Ovary (tissue), 9 donors: Measurements from ENCODE around the gene GCK. TPM values are rescaled to one million over a fixed set of nuclear protein-coding genes. Genes with fewer than 3 reads are reported as not detected.

Experiments
- DNase-seq, 5 donors: peaks; one replicate each; pipeline ENCODE4 v3.0.0-alpha.2; 2019 to 2020
- H3K27ac ChIP-seq, 2 donors: fragments of 200-600 bp; one replicate each; pipeline versions ENCODE4 v1.5.1 to v1.8.0; 2019 to 2022
- H3K27me3 ChIP-seq: fragments of 200-600 bp; one replicate; pipeline ENCODE4 v1.8.0; 2022
- H3K36me3 ChIP-seq: fragments of 200-600 bp; sonication (generic); one replicate; pipeline ENCODE4 v1.5.1; 2019
- H3K4me1 ChIP-seq: one replicate; pipeline ENCODE4 v1.8.1; 2013; ENCODE audit warnings: mild to moderate bottlenecking, moderate library complexity; ENCODE audit not compliant: insufficient read depth
- H3K4me3 ChIP-seq: fragments of 200-600 bp; sonication (generic); one replicate; pipeline ENCODE4 v1.5.1; 2017
- H3K9me3 ChIP-seq, 2 donors: fragments of 200-600 bp in 1 of 2; sonication (generic) in 1 of 2; one replicate each; pipeline versions ENCODE4 v1.5.1 to v1.8.1; 2013 to 2019; ENCODE audit warnings: mild to moderate bottlenecking in 1 of 2, moderate library complexity in 1 of 2
- CTCF ChIP-seq, 3 donors: fragments of 450-650 bp in 2 of 3; fragments of 200-600 bp in 1 of 3; IDR thresholded peaks; one replicate each; pipeline versions ENCODE4 v1.5.1 to v1.8.0; 2016 to 2022; ENCODE audit warnings: antibody characterized with exemption in 3 of 3, mild to moderate bottlenecking in 1 of 3
- EP300 ChIP-seq: sonication (generic); formaldehyde crosslinking; IDR thresholded peaks from one replicate; pipeline ENCODE4 v1.6.1; 2017; ENCODE audit warnings: antibody characterized with exemption
- POLR2A ChIP-seq: fragments of 450-650 bp; IDR thresholded peaks from one replicate; pipeline ENCODE4 v1.6.1; 2017; ENCODE audit warnings: antibody characterized with exemption, mild to moderate bottlenecking, moderate library complexity
- WGBS, 3 donors: extraction: QIAGEN DNeasy Blood & Tissue Kit in 1 of 3; methylation state at CpG; one replicate each; pipeline versions ENCODE4 v1.1.5 to v1.1.7; 2013 to 2017; 5-methylcytosine and 5-hydroxymethylcytosine counted together
- intact Hi-C, 4 donors: fragments of 100-400 bp; cut with DNase I; formaldehyde crosslinking; loops; one replicate each; pipeline versions ENCODE4 v1.11.0 to v1.15.1; 2022 to 2023
- polyA plus RNA-seq, 2 donors: library from polyadenylated mRNA; stranded (reverse); fragments of 200-250 nt in 1 of 2; fragments of 350-450 nt in 1 of 2; fragmentation: Illumina TruSeq in 1 of 2; extraction: RNeasy Lipid Tissue Mini Kit (QIAGEN cat#74804) in 1 of 2; gene quantifications; one replicate each; pipeline ENCODE4 v1.2.3, GENCODE V29; 2013 to 2014
- total RNA-seq, 7 donors: library from RNA; depleted of rRNA in 2 of 7; stranded (reverse); fragments of >200 nt in 2 of 7; fragmentation: NEBNext Ultra II Directional in 3 of 7; extraction: Animal tissue kit (Norgen Biotek cat#: 25700) in 3 of 7; gene quantifications; one replicate each; pipeline versions ENCODE4 v1.1.0 to v1.2.4, GENCODE V29; 2016 to 2023
- donor health status: DM: no; HTN: no; CAD: no; lungs with moderate emphysema.
- donor health status: DM: no; HTN: no; CAD: no.
- donor health status: Bipolar disorder and iron deficiency.
- donor health status: DM: yes; HTN: yes; CAD: no.
- donor health status: DM: no; HTN: no; CAD: no.
- donor health status: DM: yes; HTN: yes; CAD: no.

The GCK gene
- total and polyA plus RNA-seq, 9 donors, result 0.48 to 2.9 (median 1.3) TPM

- Histone ChIP-seq H3K4me3 (no peak overlapping the region), H3K4me1 (no peaks in the 10 kb centered on the region), H3K27me3 (no peaks in the 10 kb centered on the region), H3K27ac (no peak overlapping the region), H3K9me3 (no peaks in the 10 kb centered on the region), H3K36me3 (no peaks in the 10 kb centered on the region)
- intact Hi-C loops, result no loop called here
- TF ChIP-seq CTCF (IDR thresholded peaks at IDR 0.05), result no peak
- TF ChIP-seq EP300, result no peak
- no peak for TF ChIP-seq POLR2A
- 69% methylated on average over 26 of the region's 26 CpGs for WGBS, 3 donors
- peak in 1 of 5 donors; percentile 7 for DNase-seq
Observed at GRCh38 chr7:44218418-44219201, 29.4 kb upstream of the GCK start.

- intact Hi-C loops, result no loop called here
- no peak for TF ChIP-seq CTCF (IDR thresholded peaks at IDR 0.05)
- no peak for TF ChIP-seq EP300
- no peak for TF ChIP-seq POLR2A
- Histone ChIP-seq H3K9me3 (no peaks in the 10 kb centered on the region), H3K4me1 (no peaks in the 10 kb centered on the region), H3K27me3 (no peaks in the 10 kb centered on the region), H3K27ac (no peak overlapping the region), H3K4me3 (no peak overlapping the region), H3K36me3 (no peaks in the 10 kb centered on the region)
- 71 to 74% (median 72%) methylated on average over 17 of the region's 17 CpGs for WGBS, 3 donors
- peak in 1 of 5 donors; percentile 13 for DNase-seq
Observed at GRCh38 chr7:44217852-44218402, 28.7 kb upstream of the GCK start.

GRCh38 chr7:44217223-44217714 lies 28.0 kb upstream of the GCK start:
- Histone ChIP-seq H3K27me3 (no peaks in the 10 kb centered on the region), H3K4me1 (no peaks in the 10 kb centered on the region), H3K27ac (no peak overlapping the region), H3K9me3 (no peaks in the 10 kb centered on the region), H3K36me3 (no peaks in the 10 kb centered on the region), H3K4me3 (no peak overlapping the region)
- peak in 1 of 5 donors; percentile 10 for DNase-seq
- no peak for TF ChIP-seq EP300
- TF ChIP-seq CTCF (IDR thresholded peaks at IDR 0.05), result no peak
- no peak for TF ChIP-seq POLR2A
- 74 to 77% (median 75%) methylated on average over 19 of the region's 19 CpGs for WGBS, 3 donors
- intact Hi-C loops, result no loop called here

- no peaks in the 10 kb centered on the region for H3K9me3 ChIP-seq
- peak in 2 of 5 donors; percentile 7 to 18 for DNase-seq
- intact Hi-C loops, result no loop called here
- H3K27me3 ChIP-seq, result no peaks in the 10 kb centered on the region
- TF ChIP-seq CTCF (IDR thresholded peaks at IDR 0.05), result no peak
- TF ChIP-seq EP300, result no peak
- no peak for TF ChIP-seq POLR2A
- 66 to 69% (median 67%) methylated on average over 10 to 13 of the region's 13 CpGs for WGBS, 3 donors
- H3K4me1 ChIP-seq, result no peaks in the 10 kb centered on the region
- no peaks in the 10 kb centered on the region for H3K36me3 ChIP-seq
- no peak overlapping the region for H3K4me3 ChIP-seq
- no peak overlapping the region for H3K27ac ChIP-seq
Observed at GRCh38 chr7:44216521-44217222, 27.4 kb upstream of the GCK start.
